ENCODE measurements around the gene VMP1.
A peak's percentile ranks its signal among the peaks of the same experiment; 100 is the strongest.
"Not testable (repeated sequence)": the region's sequence is repeated elsewhere in the genome, so short reads cannot be mapped to it uniquely, and the experiment has no call there.

The VMP1 gene

DNA sequence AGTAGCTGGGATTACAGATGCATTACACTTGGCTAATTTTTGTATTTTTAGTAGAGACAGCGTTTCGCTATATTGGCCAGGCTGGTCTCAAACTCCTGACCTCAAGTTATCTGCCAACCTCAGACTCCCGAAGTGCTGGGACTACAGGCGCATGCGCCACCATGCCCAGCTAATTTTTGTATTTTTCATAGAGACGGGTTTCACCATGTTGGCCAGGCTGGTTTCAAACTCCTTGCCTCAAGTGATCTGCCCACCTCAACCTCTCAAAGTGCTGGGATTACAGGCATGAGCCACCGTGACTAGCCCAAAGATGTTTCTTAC is 145.4 kb downstream of the VMP1 start:
- DNase-seq (ENCODE audit: low spot score in 2 of 2); ATAC-seq: not testable (repeated sequence)

DNA sequence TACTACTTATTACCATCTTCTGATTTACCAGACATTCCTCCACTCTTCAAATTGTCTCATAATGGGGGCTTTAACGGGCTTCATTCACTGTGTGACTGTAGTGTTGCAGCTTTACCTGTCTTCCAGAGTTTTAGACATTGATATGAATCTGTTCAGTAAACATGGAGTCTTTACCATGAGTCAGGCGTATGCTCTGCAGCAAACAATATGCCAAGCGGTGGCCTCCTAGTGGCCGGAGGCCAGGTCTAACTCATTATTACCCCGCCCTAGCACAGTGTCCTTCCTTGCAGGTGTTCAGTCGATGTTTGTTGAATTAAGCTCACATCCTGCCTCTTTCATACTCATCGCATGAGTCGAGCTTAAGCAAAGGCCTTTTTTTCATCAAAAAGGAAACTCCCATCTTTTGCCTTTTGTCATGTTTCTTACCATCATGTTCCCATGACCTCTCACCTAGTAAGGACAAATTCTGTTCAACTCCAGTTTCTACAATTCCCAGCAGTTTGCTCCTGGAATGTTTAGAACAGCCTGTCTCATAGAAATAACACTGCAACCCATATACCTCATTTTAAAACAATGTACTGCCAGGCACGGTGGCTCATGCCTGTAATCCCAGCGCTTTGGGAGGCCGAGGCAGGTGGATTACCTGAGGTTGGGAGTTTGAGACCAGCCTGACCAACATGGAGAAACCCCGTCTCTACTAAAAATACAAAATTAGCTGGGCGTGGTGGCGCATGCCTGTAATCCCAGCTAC is 145.9 kb downstream of the VMP1 start:
- H3K9me3 Mint-ChIP-seq, result no peaks in the 10 kb centered on the region
- H3K4me3 Mint-ChIP-seq, result no peak overlapping the region
- DNase-seq (ENCODE audit: low spot score in 2 of 2) (no peak), ATAC-seq (peak; percentile 78)
- peak overlapping the region; percentile 21 for H3K27ac Mint-ChIP-seq
- peaks cover 22% of the 10 kb centered on the region for H3K4me1 Mint-ChIP-seq
- peaks cover 13% of the 10 kb centered on the region for H3K36me3 Mint-ChIP-seq

More for the DNA sequence above, 145.4 kb downstream of the VMP1 start:
- Mint-ChIP-seq H3K27ac (peak overlapping the region; percentile 21), H3K4me1 (peaks cover 25% of the 10 kb centered on the region), H3K36me3 (peaks cover 13% of the 10 kb centered on the region)
- not testable (repeated sequence) for H3K4me3 Mint-ChIP-seq, H3K9me3 Mint-ChIP-seq

DNA sequence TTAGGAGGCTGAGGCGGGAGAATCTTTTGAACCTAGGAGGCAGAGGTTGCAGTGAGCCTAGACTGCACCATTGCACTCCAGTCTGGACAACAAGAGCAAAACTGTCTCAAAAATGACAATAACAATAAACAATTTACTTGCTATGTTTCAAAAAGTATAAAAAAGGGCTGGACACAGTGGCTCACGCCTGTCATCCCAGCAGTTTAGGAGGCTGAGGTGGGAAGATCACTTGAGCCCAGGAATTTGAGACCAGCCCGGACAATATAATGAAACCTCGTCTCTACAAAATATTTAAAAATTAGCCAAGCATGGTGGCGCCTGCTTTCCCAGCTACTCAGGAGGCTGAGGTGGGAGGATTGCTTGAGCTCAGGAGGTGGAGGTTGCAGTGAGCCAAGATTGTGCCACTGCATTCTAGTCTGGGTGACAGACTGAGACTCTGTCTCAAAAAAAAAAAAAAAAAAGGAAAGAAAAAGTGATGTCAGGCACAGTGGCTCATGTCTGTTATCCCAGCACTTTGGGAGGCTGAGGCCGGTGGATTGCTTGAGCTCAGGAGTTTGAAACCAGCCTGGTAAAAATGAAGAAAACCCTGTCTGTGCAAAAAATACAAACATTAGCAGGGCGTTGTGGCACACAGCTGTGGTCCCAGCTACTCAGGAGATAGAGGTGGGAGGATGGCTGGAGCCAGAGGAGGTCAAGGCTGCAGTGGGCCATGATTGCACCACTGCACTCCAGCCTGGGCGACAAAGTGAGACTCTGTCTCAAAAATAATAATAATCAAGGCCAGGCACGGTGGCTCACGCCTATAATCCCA is 146.7 kb downstream of the VMP1 start:
- H3K4me1 Mint-ChIP-seq, result peaks cover 14% of the 10 kb centered on the region
- DNase-seq (ENCODE audit: low spot score in 2 of 2); H3K9me3 Mint-ChIP-seq; H3K36me3 Mint-ChIP-seq; H3K27ac Mint-ChIP-seq; H3K4me3 Mint-ChIP-seq; ATAC-seq: not testable (repeated sequence)

DNA sequence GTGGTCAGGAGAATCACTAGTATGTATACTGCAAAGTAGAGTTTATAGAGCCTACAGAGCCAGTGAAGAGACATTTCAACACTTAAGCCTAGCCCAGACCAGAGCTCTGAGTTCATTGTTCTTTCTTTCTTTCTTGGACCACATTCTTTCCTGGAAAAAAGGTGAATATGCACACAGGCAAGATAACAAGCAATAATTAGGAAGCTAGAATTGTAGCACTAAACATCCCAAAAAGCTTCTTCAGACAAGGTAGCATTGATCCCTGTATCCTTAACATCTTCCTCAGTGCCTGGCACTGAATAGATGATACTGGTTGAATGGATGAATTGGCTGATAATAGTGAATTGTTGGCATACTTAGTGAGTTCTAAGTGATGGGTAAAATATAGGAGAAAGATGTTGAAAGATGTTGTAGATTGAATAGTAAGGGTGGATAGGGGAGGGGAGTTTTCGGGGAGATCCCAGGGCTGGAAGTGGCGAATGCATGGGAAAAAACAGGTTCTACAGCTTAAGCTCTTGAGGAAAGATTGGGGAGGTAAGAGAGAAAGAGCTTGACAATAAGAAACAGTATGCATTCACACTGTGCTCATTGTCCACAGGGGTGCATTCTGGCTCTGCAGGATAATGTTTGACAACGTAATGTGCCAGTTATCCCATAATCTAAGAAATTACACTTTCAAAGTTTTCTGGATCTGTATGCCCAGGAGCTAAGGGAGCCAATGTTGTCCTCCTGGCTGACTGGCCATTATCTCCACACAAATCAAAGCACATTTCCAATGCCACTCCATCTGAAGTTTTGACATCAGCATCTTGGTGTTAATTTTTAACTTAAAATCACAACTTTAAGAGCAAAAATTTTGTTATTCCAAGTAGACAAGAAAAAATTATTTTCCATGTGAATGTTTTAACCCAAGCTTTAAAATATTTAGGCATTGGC is 149.7 kb downstream of the VMP1 start:
- Mint-ChIP-seq H3K36me3 (peaks cover 23% of the 10 kb centered on the region), H3K27ac (no peak overlapping the region), H3K4me3 (no peak overlapping the region), H3K9me3 (no peaks in the 10 kb centered on the region), H3K4me1 (peaks cover 10% of the 10 kb centered on the region)
- DNase-seq (ENCODE audit: low spot score in 2 of 2), result no peak
- no peak for ATAC-seq

DNA sequence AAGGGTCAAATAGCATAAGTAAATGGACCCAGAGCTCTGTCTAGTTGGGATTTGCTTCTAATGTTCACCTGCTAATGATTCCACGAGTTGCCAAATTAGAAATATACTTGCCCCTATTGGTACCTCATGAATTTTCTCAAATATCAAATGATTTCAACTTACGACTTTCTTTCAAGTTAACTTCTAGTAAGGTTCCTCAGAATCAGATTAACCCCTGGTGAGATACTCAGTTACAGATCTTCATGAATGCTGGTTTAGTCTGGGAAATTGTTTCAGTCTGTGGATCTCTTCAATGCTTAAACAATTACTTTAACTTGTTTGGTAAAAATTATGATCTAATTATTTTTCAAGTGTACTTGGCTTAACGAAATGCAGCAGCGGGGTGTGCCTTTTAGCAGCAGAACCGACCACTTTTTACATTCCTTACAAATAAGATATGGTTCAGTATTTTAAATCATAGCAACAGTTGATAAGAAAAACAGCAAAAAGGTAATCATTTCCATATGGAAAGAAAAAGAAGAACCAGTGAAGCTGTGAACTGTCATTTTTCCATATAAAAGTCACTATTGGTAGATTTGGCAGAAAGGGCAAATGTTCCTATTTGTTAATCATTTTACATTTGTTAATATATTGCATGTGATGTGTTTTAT is 150.8 kb downstream of the VMP1 start:
- no peak overlapping the region for H3K4me3 Mint-ChIP-seq
- H3K4me1 Mint-ChIP-seq, result peaks cover 4% of the 10 kb centered on the region
- no peak for DNase-seq (ENCODE audit: low spot score in 2 of 2)
- H3K9me3 Mint-ChIP-seq, result no peaks in the 10 kb centered on the region
- no peak overlapping the region for H3K27ac Mint-ChIP-seq
- no peak for ATAC-seq
- peaks cover 35% of the 10 kb centered on the region for H3K36me3 Mint-ChIP-seq

DNA sequence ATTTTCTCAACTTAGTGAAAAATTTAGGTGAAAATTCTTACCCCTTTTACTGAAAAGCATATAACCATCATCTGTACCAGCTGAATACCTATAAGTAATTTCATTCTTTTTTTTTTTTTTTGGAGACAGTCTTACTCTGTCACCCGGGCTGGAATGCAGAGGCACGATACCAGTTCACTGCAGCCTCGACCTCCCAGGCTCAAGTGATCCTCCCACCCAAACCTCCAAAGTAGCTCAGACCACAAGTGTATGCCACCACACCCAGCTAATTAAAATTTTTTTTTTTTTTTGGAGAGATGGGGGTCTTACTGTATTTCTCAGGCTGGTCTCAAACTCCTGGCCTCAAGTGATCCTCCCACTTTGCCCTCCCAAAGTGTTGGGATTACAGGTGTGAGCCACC is 151.5 kb downstream of the VMP1 start:
- ATAC-seq (no peak), DNase-seq (ENCODE audit: low spot score in 2 of 2) (no peak)
- Mint-ChIP-seq H3K4me3 (no peak overlapping the region), H3K27ac (no peak overlapping the region), H3K9me3 (no peaks in the 10 kb centered on the region), H3K36me3 (peaks cover 42% of the 10 kb centered on the region), H3K4me1 (no peaks in the 10 kb centered on the region)

DNA sequence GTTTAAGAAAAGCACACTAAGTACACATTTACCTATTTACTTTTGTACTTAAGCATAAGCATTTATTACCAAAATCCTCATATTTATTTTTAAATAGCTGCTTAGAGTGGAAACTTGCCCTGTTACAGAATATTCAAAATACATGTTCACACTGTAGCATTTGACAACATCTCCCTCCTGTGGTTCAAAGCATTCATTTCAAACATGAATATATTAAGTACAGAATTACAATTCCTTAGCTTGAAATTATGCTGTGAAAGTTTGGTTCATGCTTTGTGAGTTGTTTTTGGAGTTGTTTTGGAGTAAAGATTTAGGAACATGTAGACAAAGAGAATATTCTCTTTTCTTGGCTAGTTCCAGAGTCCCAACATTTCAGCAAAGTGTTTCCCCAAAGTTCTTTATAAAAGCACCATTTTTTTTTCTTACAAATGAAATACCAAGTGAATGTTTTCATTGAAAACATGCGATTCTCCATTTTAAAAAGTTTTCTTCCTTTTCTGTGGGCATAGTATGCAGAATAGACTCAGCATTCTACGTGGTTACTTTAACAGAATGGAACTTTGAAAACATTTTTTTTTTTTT is 152.1 kb downstream of the VMP1 start:
- no peak overlapping the region for H3K27ac Mint-ChIP-seq
- DNase-seq (ENCODE audit: low spot score in 2 of 2), result no peak
- no peaks in the 10 kb centered on the region for H3K4me1 Mint-ChIP-seq
- H3K36me3 Mint-ChIP-seq, result peaks cover 47% of the 10 kb centered on the region
- peak; percentile 51 for ATAC-seq
- no peak overlapping the region for H3K4me3 Mint-ChIP-seq
- no peaks in the 10 kb centered on the region for H3K9me3 Mint-ChIP-seq

DNA sequence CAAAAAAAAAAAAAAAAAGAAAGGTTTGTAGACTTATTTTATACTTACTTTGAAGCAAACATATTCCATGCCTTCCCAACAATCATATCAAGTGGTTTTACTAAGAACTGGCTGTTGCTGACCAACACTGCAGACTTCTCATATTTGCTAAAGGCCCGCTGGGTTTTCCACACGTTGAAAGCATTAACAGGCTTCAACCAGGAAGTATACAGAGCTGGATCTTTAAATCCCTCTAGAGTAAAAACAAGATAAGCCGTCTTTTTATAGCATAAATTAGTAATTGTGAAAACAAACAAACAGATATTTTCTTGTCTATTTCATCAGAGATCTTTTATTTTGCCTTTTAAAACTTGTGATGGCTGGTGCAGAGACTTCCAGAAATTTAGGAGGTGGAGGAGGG is 156.2 kb downstream of the VMP1 start:
- H3K27ac Mint-ChIP-seq, result no peak overlapping the region
- H3K4me3 Mint-ChIP-seq, result no peak overlapping the region
- H3K9me3 Mint-ChIP-seq, result no peaks in the 10 kb centered on the region
- no peak for DNase-seq (ENCODE audit: low spot score in 2 of 2)
- H3K36me3 Mint-ChIP-seq, result peaks cover 65% of the 10 kb centered on the region
- no peaks in the 10 kb centered on the region for H3K4me1 Mint-ChIP-seq
- no peak for ATAC-seq

DNA sequence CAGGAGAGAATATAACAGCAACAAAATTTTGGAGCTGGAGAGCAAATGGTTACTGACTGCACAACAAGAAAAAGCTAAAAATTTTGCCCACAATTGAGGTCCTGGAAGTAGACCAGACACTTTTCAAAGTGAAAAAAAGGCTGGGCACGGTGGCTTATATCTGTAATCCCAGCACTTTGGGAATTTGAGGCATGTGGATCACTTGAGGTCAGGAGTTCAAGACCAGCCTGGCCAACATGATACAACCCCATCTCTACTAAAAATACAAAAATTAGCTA is 162.4 kb downstream of the VMP1 start:
- no peak for ATAC-seq
- H3K36me3 Mint-ChIP-seq, result peaks cover 53% of the 10 kb centered on the region
- no peak overlapping the region for H3K27ac Mint-ChIP-seq
- no peak for DNase-seq (ENCODE audit: low spot score in 2 of 2)
- no peak overlapping the region for H3K4me3 Mint-ChIP-seq
- H3K9me3 Mint-ChIP-seq, result no peaks in the 10 kb centered on the region
- no peaks in the 10 kb centered on the region for H3K4me1 Mint-ChIP-seq

DNA sequence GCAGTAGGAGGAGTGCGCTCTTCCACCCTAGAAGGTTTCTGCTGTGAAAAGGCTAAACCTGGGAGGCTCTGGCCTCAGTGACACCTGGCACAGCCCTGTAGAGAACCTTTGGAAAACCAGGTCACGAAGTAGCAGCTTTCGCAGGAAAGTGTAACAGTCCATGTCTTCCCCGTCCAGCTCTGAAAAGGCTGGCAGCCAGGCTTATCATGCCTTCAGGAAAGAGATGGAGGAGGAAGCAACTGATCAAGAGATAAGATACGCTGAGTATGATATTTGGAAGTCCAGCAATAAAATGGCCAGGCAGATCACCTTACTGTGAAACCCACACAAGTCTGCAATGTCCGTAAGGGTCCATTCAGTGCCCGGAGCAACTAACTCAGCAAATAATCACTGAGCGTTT is 163.0 kb downstream of the VMP1 start:
- no peaks in the 10 kb centered on the region for H3K4me1 Mint-ChIP-seq
- no peaks in the 10 kb centered on the region for H3K9me3 Mint-ChIP-seq
- DNase-seq (ENCODE audit: low spot score in 2 of 2) (no peak), ATAC-seq (no peak)
- H3K27ac Mint-ChIP-seq, result no peak overlapping the region
- H3K4me3 Mint-ChIP-seq, result no peak overlapping the region
- H3K36me3 Mint-ChIP-seq, result peaks cover 53% of the 10 kb centered on the region

DNA sequence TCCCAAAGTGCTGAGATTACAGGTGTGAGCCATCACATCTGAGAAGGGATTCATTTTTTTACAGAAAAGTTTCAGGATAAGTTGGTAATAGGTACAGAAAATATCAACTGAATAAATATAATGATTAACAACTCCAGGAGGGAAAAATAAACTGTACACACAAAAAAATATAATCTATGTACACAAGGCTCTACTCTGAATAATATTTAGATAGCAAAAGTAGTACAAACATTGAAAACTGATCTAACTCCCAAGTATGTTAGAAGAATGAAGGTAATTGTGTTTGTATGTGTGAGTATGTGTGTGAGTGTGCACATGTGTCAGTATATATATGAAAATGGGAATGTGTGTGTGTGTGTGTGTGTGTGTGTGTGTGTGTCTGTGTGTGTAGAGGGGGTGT is 164.9 kb downstream of the VMP1 start:
- ATAC-seq (no peak), DNase-seq (ENCODE audit: low spot score in 2 of 2) (no peak)
- Mint-ChIP-seq H3K36me3 (peaks cover 69% of the 10 kb centered on the region), H3K4me3 (no peak overlapping the region), H3K4me1 (no peaks in the 10 kb centered on the region), H3K9me3 (no peaks in the 10 kb centered on the region), H3K27ac (no peak overlapping the region)

DNA sequence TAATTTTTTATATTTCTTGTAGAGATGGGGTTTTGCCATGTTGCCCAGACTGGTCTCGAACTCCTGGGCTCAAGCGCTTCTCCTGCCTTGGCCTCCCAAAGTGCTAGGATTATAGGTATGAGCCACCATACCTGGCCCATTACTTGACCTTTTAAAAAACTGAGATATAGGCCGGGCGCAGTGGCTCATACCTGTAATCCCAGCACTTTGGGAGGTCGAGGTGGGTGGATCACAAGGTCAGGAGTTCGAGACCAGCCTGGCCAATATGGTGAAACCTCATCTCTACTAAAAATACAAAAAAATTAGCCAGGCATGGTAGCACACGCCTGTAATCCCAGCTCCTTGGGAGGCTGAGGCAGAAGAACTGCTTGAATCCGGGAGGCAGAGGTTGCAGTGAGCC is 166.0 kb downstream of the VMP1 start:
- not testable (repeated sequence) for H3K9me3 Mint-ChIP-seq; DNase-seq (ENCODE audit: low spot score in 2 of 2); ATAC-seq; H3K4me3 Mint-ChIP-seq; H3K27ac Mint-ChIP-seq; H3K4me1 Mint-ChIP-seq
- peaks cover 73% of the 10 kb centered on the region for H3K36me3 Mint-ChIP-seq

DNA sequence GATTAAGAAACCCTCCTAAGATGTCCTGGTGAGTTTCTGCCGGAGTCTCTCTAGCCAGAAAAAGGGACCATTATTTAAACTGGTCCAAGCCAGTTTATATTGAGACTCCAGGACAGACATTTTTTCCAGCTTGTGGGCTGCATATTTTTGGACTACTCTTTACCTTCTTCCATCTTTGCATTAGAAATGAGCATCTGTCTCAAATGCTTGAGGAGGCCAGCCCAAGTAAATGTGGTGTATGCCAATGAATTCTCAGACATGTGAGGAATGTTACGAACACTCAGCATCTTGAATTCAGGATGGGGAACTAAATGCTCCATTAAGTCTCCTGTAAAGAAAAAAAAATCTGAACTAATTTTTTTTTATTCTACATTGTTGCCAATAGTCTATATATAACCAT is 166.9 kb downstream of the VMP1 start:
- no peaks in the 10 kb centered on the region for H3K4me1 Mint-ChIP-seq
- ATAC-seq (no peak), DNase-seq (ENCODE audit: low spot score in 2 of 2) (no peak)
- no peak overlapping the region for H3K4me3 Mint-ChIP-seq
- H3K36me3 Mint-ChIP-seq, result peaks cover 81% of the 10 kb centered on the region
- H3K27ac Mint-ChIP-seq, result no peak overlapping the region
- H3K9me3 Mint-ChIP-seq, result no peaks in the 10 kb centered on the region

DNA sequence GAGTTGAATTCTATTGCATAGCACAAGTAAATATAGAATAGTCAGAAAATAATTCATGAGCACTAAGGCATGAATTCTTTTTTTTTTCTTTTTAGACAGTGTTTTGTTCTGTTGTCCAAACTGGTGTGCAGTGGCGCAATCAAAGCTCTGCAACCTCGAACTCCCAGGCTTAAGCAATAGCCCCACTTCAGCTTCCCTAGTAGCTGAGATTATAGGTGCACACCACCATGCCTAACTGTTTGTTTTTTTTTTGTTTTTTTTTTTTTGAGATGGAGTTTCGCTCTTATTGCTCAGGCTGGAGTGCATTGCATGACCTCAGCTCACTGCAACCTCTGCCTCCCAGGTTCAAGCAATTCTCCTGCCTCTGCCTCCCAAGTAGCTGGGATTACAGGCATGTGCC is 168.7 kb downstream of the VMP1 start:
- peaks cover 90% of the 10 kb centered on the region for H3K36me3 Mint-ChIP-seq
- no peaks in the 10 kb centered on the region for H3K9me3 Mint-ChIP-seq
- no peak overlapping the region for H3K27ac Mint-ChIP-seq
- DNase-seq (ENCODE audit: low spot score in 2 of 2) (no peak), ATAC-seq (no peak)
- H3K4me3 Mint-ChIP-seq, result no peak overlapping the region
- no peaks in the 10 kb centered on the region for H3K4me1 Mint-ChIP-seq

DNA sequence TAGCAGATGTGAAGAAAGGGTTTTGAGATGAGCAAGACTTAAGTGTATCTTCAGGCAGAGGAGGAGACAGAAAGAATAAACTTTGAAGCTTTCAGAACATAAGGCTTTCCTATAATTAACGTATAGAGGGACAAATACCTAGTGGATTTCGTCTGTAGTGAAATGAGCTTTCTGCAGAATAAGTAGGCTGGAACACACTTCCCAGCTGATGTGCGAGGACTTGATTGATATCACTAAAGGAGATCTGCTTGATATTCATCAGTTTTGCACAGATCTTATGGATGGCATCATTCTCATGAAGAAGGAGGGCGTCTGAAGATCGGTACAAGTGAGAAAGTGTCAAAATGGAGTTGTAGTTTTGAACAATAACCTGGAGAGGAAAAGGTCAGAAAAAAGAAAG is 170.5 kb downstream of the VMP1 start:
- peak overlapping the region; percentile 53 for H3K27ac Mint-ChIP-seq
- no peak for DNase-seq (ENCODE audit: low spot score in 2 of 2)
- H3K4me3 Mint-ChIP-seq, result no peak overlapping the region
- ATAC-seq, result no peak
- H3K4me1 Mint-ChIP-seq, result no peaks in the 10 kb centered on the region
- H3K9me3 Mint-ChIP-seq, result no peaks in the 10 kb centered on the region
- H3K36me3 Mint-ChIP-seq, result peaks cover 97% of the 10 kb centered on the region
